CD4-positive, alpha-beta memory T cell (primary cell): ENCODE data around the gene EHF. TPM values are rescaled to one million over a fixed set of nuclear protein-coding genes. Genes with fewer than 3 reads are reported as not detected.

Experiments
- CTCF ChIA-PET: fragments of 350-600 bp; sonication (Branson Sonifier 250); formaldehyde crosslinking; loops from one replicate; lab custom pipeline; 2021; ENCODE audit warnings: inconsistent platforms; ENCODE audit not compliant: partially characterized antibody; lab: Charles Lee
- POLR2A ChIA-PET: fragments of 350-600 bp; sonication (Branson Sonifier 250); formaldehyde crosslinking; loops from one replicate; lab custom pipeline; 2021; ENCODE audit not compliant: partially characterized antibody; lab: Charles Lee
- DNase-seq, 5 donors: peaks; one replicate each; pipeline versions ENCODE4 v3.0.0 to v3.0.0-alpha.2; 2020 to 2022; ENCODE audit warnings: mixed read lengths in 1 of 5
- H3K27ac ChIP-seq: one replicate; pipeline ENCODE4 v1.7.0; 2013; ENCODE audit warnings: low read depth, low read length
- H3K27me3 ChIP-seq: 2 replicates; pipeline ENCODE4 v1.7.0; 2013; ENCODE audit warnings: mild to moderate bottlenecking, low read length, moderate library complexity; ENCODE audit not compliant: insufficient read depth
- H3K36me3 ChIP-seq: 2 replicates; pipeline ENCODE4 v1.7.0; 2013; ENCODE audit warnings: mild to moderate bottlenecking, low read length, moderate library complexity; ENCODE audit not compliant: insufficient read depth
- H3K4me1 ChIP-seq: 2 replicates; pipeline ENCODE4 v1.7.0; 2013; ENCODE audit warnings: mild to moderate bottlenecking, low read length, moderate library complexity; ENCODE audit not compliant: insufficient read depth
- H3K4me3 ChIP-seq, 2 donors: one replicate each; pipeline ENCODE4 v1.7.0; 2013; ENCODE audit warnings: low read length in 2 of 2, mild to moderate bottlenecking in 1 of 2
- H3K9me3 ChIP-seq, 2 donors: one replicate each; pipeline ENCODE4 v1.7.0; 2013; ENCODE audit warnings: low read length in 2 of 2, control low read depth in 1 of 2; ENCODE audit not compliant: control insufficient read depth in 1 of 2
- H3K27ac Mint-ChIP-seq, 7 donors: one replicate each; pipeline ENCODE4 v1.8.0; 2020 to 2021; ENCODE audit warnings: mixed read lengths in 7 of 7, mild to moderate bottlenecking in 6 of 7, inconsistent platforms in 3 of 7, moderate library complexity in 3 of 7
- H3K27me3 Mint-ChIP-seq, 2 donors: one replicate each; pipeline ENCODE4 v1.8.0; 2020 to 2021; ENCODE audit warnings: mixed read lengths in 2 of 2
- H3K36me3 Mint-ChIP-seq, 2 donors: one replicate each; pipeline ENCODE4 v1.8.0; 2020 to 2021; ENCODE audit warnings: mixed read lengths in 2 of 2, inconsistent platforms in 1 of 2, mild to moderate bottlenecking in 1 of 2
- H3K4me1 Mint-ChIP-seq, 4 donors: one replicate each; pipeline ENCODE4 v1.8.0; 2020 to 2021; ENCODE audit warnings: mixed read lengths in 4 of 4, mild to moderate bottlenecking in 1 of 4
- H3K4me3 Mint-ChIP-seq, 8 donors: one replicate each; pipeline ENCODE4 v1.8.0; 2020 to 2021; ENCODE audit warnings: mixed read lengths in 8 of 8, mild to moderate bottlenecking in 7 of 8, moderate library complexity in 6 of 8, inconsistent platforms in 3 of 8
- H3K9me3 Mint-ChIP-seq, 8 donors: one replicate each; pipeline ENCODE4 v1.8.0; 2020 to 2021; ENCODE audit warnings: mixed read lengths in 8 of 8, mild to moderate bottlenecking in 5 of 8, inconsistent platforms in 3 of 8, moderate library complexity in 1 of 8
- intact Hi-C: fragments of 100-400 bp; cut with micrococcal nuclease; formaldehyde crosslinking; loops from one replicate; pipeline ENCODE4 v1.15.1; 2023
- polyA plus RNA-seq, 2 donors: library from polyadenylated mRNA; unstranded; fragments of 300-500 nt; fragmentation: Illumina TruSeq; gene quantifications; one replicate each; pipeline ENCODE4 v1.2.3, GENCODE V29; 2021
- total RNA-seq, 2 experiments: library from RNA; stranded (reverse); gene quantifications; one replicate each; pipeline ENCODE4 v1.2.3, GENCODE V29; 2021

EHF gene
- total and polyA plus RNA-seq, 4 experiments from 2014 or later, result not detected

GRCh38 chr11:34637303-34637702 is 16.4 kb downstream of the EHF start:
- H3K36me3 ChIP-seq, result no peaks in the 10 kb centered on the region
- peaks cover 8 to 20% (median 13%) of the 10 kb centered on the region in 4 donors for H3K4me1 Mint-ChIP-seq
- H3K4me1 ChIP-seq, result peaks cover 13% of the 10 kb centered on the region
- H3K36me3 Mint-ChIP-seq, result no peaks in the 10 kb centered on the region
- no peak overlapping the region for H3K27ac Mint-ChIP-seq
- no peak overlapping the region for H3K4me3 ChIP-seq
- no peak overlapping the region for H3K4me3 Mint-ChIP-seq
- no peak overlapping the region for H3K27ac ChIP-seq
- no peak for DNase-seq
- H3K27me3 ChIP-seq, result no peaks in the 10 kb centered on the region
- ChIA-PET CTCF (no interaction called here), POLR2A (no interaction called here)
- intact Hi-C loops, result no loop called here
- no peaks in the 10 kb centered on the region for H3K9me3 Mint-ChIP-seq
- no peaks in the 10 kb centered on the region for H3K9me3 ChIP-seq
- peaks cover 0 to 2% of the 10 kb centered on the region in 2 donors for H3K27me3 Mint-ChIP-seq

DNA sequence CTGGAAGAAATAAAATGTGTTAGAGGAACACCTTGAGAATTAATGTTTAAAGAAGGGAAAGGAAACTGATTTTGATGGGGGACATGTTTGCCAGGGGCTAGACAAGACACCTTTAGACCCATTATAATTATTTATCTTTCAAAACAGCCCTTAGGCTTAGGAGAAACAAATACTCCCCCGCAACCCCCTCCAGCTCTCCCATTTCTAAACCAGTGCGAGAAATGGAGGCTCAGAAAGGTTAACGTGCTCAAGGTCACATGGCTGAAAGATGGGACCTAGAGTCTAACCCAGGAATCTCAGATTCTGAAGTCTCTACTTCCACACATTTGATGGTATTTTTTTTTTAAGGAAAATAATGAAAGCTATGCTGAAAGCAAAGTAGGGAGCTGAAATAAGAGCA is 18.0 kb downstream of the EHF start:
- H3K27me3 Mint-ChIP-seq, result peaks cover 2% of the 10 kb centered on the region in 2 donors
- DNase-seq, result no peak
- POLR2A ChIA-PET, result no interaction called here

DNA sequence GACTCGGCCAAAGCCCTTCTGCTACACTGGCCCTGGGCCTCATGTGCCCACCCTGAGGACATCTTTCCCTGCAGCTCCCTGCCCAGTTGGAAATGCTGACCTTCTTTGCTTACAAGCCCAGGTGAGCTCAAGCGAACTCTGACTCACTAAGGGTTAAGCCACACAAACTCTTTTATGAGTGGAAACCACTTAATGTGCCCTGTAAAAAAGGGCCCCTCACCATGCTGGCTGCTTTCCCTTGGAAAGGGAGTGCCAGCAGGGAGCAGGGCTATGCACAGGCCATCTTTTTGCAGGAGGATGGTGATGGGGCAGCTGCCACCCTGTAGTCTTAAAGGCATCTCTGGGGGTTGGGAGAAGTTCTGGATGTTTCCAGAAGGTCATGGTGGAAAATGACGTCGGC is 18.7 kb downstream of the EHF start:
- H3K36me3 ChIP-seq, result no peaks in the 10 kb centered on the region
- H3K27ac ChIP-seq, result no peak overlapping the region
- H3K9me3 Mint-ChIP-seq, result no peaks in the 10 kb centered on the region
- no peak overlapping the region for H3K4me3 ChIP-seq
- ChIA-PET CTCF (no interaction called here), POLR2A (no interaction called here)
- no peaks in the 10 kb centered on the region for H3K36me3 Mint-ChIP-seq
- intact Hi-C loops, result no loop called here
- H3K27me3 ChIP-seq, result no peaks in the 10 kb centered on the region
- peaks cover 0 to 1% (median under 1%) of the 10 kb centered on the region in 4 donors for H3K4me1 Mint-ChIP-seq
- H3K4me3 Mint-ChIP-seq, result no peak overlapping the region
- H3K4me1 ChIP-seq, result no peaks in the 10 kb centered on the region
- no peak overlapping the region for H3K27ac Mint-ChIP-seq
- DNase-seq, result no peak
- H3K27me3 Mint-ChIP-seq, result peaks cover 2% of the 10 kb centered on the region in 2 donors
- no peaks in the 10 kb centered on the region for H3K9me3 ChIP-seq

More for the DNA sequence above, 18.0 kb downstream of the EHF start:
- H3K27ac ChIP-seq, result no peak overlapping the region
- H3K27me3 ChIP-seq, result no peaks in the 10 kb centered on the region
- Mint-ChIP-seq H3K4me3 (no peak overlapping the region), H3K9me3 (no peaks in the 10 kb centered on the region), H3K4me1 (peaks cover 6 to 7% (median 7%) of the 10 kb centered on the region in 4 donors), H3K27ac (no peak overlapping the region), H3K36me3 (no peaks in the 10 kb centered on the region)
- no peaks in the 10 kb centered on the region for H3K9me3 ChIP-seq
- intact Hi-C loops, result no loop called here
- H3K4me1 ChIP-seq, result peaks cover 6% of the 10 kb centered on the region
- no peaks in the 10 kb centered on the region for H3K36me3 ChIP-seq
- CTCF ChIA-PET, result no interaction called here
- H3K4me3 ChIP-seq, result no peak overlapping the region

- Mint-ChIP-seq H3K36me3 (no peaks in the 10 kb centered on the region), H3K4me1 (no peaks in the 10 kb centered on the region), H3K4me3 (no peak overlapping the region), H3K27ac (no peak overlapping the region), H3K9me3 (no peaks in the 10 kb centered on the region), H3K27me3 (peaks cover 2 to 4% of the 10 kb centered on the region in 2 donors)
- CTCF ChIA-PET, result no interaction called here
- H3K27ac ChIP-seq, result no peak overlapping the region
- no peaks in the 10 kb centered on the region for H3K36me3 ChIP-seq
- DNase-seq, result no peak
- no peaks in the 10 kb centered on the region for H3K9me3 ChIP-seq
- POLR2A ChIA-PET, result no interaction called here
- no peaks in the 10 kb centered on the region for H3K27me3 ChIP-seq
- H3K4me1 ChIP-seq, result no peaks in the 10 kb centered on the region
- intact Hi-C loops, result no loop called here
- H3K4me3 ChIP-seq, result no peak overlapping the region
Observed at GRCh38 chr11:34640050-34640923, 19.4 kb downstream of the EHF start.

- Mint-ChIP-seq H3K4me1 (no peaks in the 10 kb centered on the region), H3K27ac (no peak overlapping the region), H3K27me3 (peaks cover 2 to 4% of the 10 kb centered on the region in 2 donors), H3K4me3 (no peak overlapping the region), H3K9me3 (no peaks in the 10 kb centered on the region), H3K36me3 (no peaks in the 10 kb centered on the region)
- ChIA-PET POLR2A (no interaction called here), CTCF (no interaction called here)
- H3K4me3 ChIP-seq, result no peak overlapping the region
- DNase-seq, result no peak
- H3K9me3 ChIP-seq, result no peaks in the 10 kb centered on the region
- no peaks in the 10 kb centered on the region for H3K27me3 ChIP-seq
- intact Hi-C loops, result no loop called here
- no peaks in the 10 kb centered on the region for H3K36me3 ChIP-seq
- no peaks in the 10 kb centered on the region for H3K4me1 ChIP-seq
- H3K27ac ChIP-seq, result no peak overlapping the region
Observed at GRCh38 chr11:34640924-34641275, 20.0 kb downstream of the EHF start.

- Mint-ChIP-seq H3K4me3 (no peak overlapping the region), H3K4me1 (no peaks in the 10 kb centered on the region), H3K27ac (no peak overlapping the region), H3K36me3 (no peaks in the 10 kb centered on the region), H3K9me3 (no peaks in the 10 kb centered on the region), H3K27me3 (peaks cover 2 to 4% of the 10 kb centered on the region in 2 donors)
- no peak for DNase-seq
- Histone ChIP-seq H3K36me3 (no peaks in the 10 kb centered on the region), H3K9me3 (no peaks in the 10 kb centered on the region), H3K27ac (no peak overlapping the region), H3K27me3 (no peaks in the 10 kb centered on the region), H3K4me1 (no peaks in the 10 kb centered on the region), H3K4me3 (no peak overlapping the region)
- intact Hi-C loops, result no loop called here
- CTCF ChIA-PET, result interaction anchor here (0.7 kb wide), 1 partner anchor 923 kb away, joined by 5 read pairs; no protein-coding TSS in a partner anchor
- POLR2A ChIA-PET, result no interaction called here
Observed at GRCh38 chr11:34641456-34641855, 20.6 kb downstream of the EHF start.

DNA sequence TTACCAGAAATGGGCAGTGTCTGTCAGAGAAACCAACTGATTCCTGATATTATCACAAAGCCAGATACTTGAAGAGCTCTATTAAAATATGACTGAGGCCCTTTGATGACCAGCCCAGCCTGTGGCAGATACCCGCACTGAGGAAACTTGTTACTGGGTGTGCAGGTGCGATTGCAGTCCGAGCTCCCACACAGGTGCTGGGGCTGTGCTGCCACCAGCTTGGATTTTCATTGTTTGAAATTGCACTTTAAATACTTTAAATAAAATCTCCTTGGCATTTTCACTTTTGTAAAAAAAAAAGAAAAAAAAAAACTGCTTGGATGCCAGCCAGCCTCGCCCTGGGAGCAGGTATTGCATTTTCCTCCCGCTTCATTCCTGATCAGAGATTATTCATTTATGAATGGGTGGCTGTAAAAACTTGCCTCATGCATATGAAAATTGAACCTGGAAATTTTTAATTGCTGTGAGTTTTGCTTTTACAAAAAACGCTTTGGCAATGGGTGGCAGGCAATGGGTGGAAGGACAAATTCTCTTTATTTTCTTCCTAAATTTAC is 21.2 kb downstream of the EHF start:
- Histone ChIP-seq H3K4me1 (no peaks in the 10 kb centered on the region), H3K27me3 (no peaks in the 10 kb centered on the region), H3K4me3 (no peak overlapping the region), H3K27ac (no peak overlapping the region), H3K36me3 (no peaks in the 10 kb centered on the region), H3K9me3 (no peaks in the 10 kb centered on the region)
- ChIA-PET POLR2A (no interaction called here), CTCF (interaction anchor here (0.7 kb wide), 1 partner anchor 924 kb away, joined by 5 read pairs; no protein-coding TSS in a partner anchor)
- H3K36me3 Mint-ChIP-seq, result no peaks in the 10 kb centered on the region
- H3K4me3 Mint-ChIP-seq, result no peak overlapping the region
- no peak for DNase-seq
- no peaks in the 10 kb centered on the region for H3K4me1 Mint-ChIP-seq
- H3K27me3 Mint-ChIP-seq, result peaks cover 2 to 4% of the 10 kb centered on the region in 2 donors
- H3K9me3 Mint-ChIP-seq, result no peaks in the 10 kb centered on the region
- intact Hi-C loops, result no loop called here
- no peak overlapping the region for H3K27ac Mint-ChIP-seq
